Keratinocyte (primary cell): ENCODE results near the gene KCTD17. TPM values are rescaled to one million over a fixed set of nuclear protein-coding genes. Genes with fewer than 3 reads are reported as not detected.

Experiments
- DNase-seq: peaks from one replicate; pipeline ENCODE4 v3.0.0-alpha.2; 2011; ENCODE audit warnings: low read depth, missing footprints, low spot score
- FAIRE-seq: peaks from 2 replicates; lab custom pipeline; 2011; peaks lifted over from hg19 to GRCh38; lab: Jason Lieb, UNC
- H2AFZ ChIP-seq: 2 replicates; pipeline ENCODE4 v1.6.0; 2012; ENCODE audit warnings: low read length, control low read depth, inconsistent platforms; ENCODE audit not compliant: control insufficient read depth
- H3K27ac ChIP-seq: 2 replicates; pipeline ENCODE4 v1.5.1; 2011; ENCODE audit warnings: low read length; ENCODE audit not compliant: control insufficient read depth, insufficient read depth
- H3K27me3 ChIP-seq: 3 replicates; pipeline ENCODE4 v1.6.0; 2011; ENCODE audit warnings: low read length; ENCODE audit not compliant: control insufficient read depth, insufficient read depth; ENCODE audit errors: extremely low read depth
- H3K36me3 ChIP-seq, 2 experiments: 2 replicates in 1 of 2; 3 replicates in 1 of 2; pipeline ENCODE4 v1.5.1; 2011; ENCODE audit warnings: low read length in 2 of 2, mild to moderate bottlenecking in 1 of 2; ENCODE audit not compliant: control insufficient read depth in 2 of 2, insufficient read depth in 2 of 2; ENCODE audit errors: extremely low read depth in 1 of 2
- H3K4me1 ChIP-seq: 3 replicates; pipeline ENCODE4 v1.5.1; 2011; ENCODE audit warnings: low read length; ENCODE audit not compliant: control insufficient read depth, insufficient read depth; ENCODE audit errors: extremely low read depth
- H3K4me2 ChIP-seq: 3 replicates; pipeline ENCODE4 v1.6.0; 2011; ENCODE audit warnings: low read depth, low read length; ENCODE audit not compliant: control insufficient read depth, insufficient read depth; ENCODE audit errors: extremely low read depth
- H3K4me3 ChIP-seq, 3 experiments: fragments of 200-600 bp in 1 of 3; sonication (generic) in 1 of 3; 2 replicates in 2 of 3; 3 replicates in 1 of 3; pipeline ENCODE4 v1.5.1; 2011 to 2016; ENCODE audit warnings: low read length in 3 of 3, mild to moderate bottlenecking in 3 of 3, control low read depth in 2 of 3, inconsistent platforms in 1 of 3, low read depth in 1 of 3, mixed read lengths in 1 of 3, mixed run types in 1 of 3, moderate library complexity in 1 of 3; ENCODE audit not compliant: control insufficient read depth in 2 of 3, insufficient read depth in 2 of 3; ENCODE audit errors: extremely low read depth in 1 of 3
- H3K79me2 ChIP-seq: 2 replicates; pipeline ENCODE4 v1.6.0; 2012; ENCODE audit warnings: low read length; ENCODE audit not compliant: control insufficient read depth, insufficient read depth
- H3K9ac ChIP-seq: 3 replicates; pipeline ENCODE4 v1.6.0; 2011; ENCODE audit warnings: low read length; ENCODE audit not compliant: control insufficient read depth, insufficient read depth; ENCODE audit errors: extremely low read depth
- H3K9me1 ChIP-seq: 3 replicates; pipeline ENCODE4 v1.6.0; 2011; ENCODE audit warnings: low read length; ENCODE audit not compliant: control insufficient read depth, insufficient read depth; ENCODE audit errors: extremely low read depth
- H3K9me3 ChIP-seq: 2 replicates; pipeline ENCODE4 v1.5.1; 2012; ENCODE audit warnings: low read depth, low read length; ENCODE audit not compliant: control insufficient read depth
- H4K20me1 ChIP-seq: 3 replicates; pipeline ENCODE4 v1.6.0; 2011; ENCODE audit warnings: low read length; ENCODE audit not compliant: control insufficient read depth, insufficient read depth; ENCODE audit errors: extremely low read depth
- CTCF ChIP-seq, 3 experiments: IDR thresholded peaks in 1 of 3; conservative IDR thresholded peaks in 1 of 3; optimal IDR thresholded peaks in 1 of 3; 2 replicates in 2 of 3; 3 replicates in 1 of 3; pipeline versions ENCODE3 to v1.5.1; 2011; ENCODE audit warnings: low read length in 3 of 3, mild to moderate bottlenecking in 3 of 3, moderate library complexity in 2 of 3, control low read depth in 1 of 3, inconsistent platforms in 1 of 3; ENCODE audit not compliant: insufficient read depth in 2 of 3; ENCODE audit errors: extremely low read depth in 1 of 3
- EZH2 ChIP-seq: IDR thresholded peaks from one replicate; pipeline ENCODE4 v1.6.1; 2012; ENCODE audit warnings: inconsistent platforms, mild to moderate bottlenecking, low read length, moderate library complexity
- dilution Hi-C: fragments of 300-500 bp; cut with MboI; formaldehyde crosslinking; loops from one replicate; pipeline ENCODE4 v1.7.0; 2020; ENCODE audit warnings: low sequenced_read_pairs; ENCODE audit not compliant: extremely low pct_ligation_motif_present
- polyA plus RNA-seq, 5 experiments: library from polyadenylated mRNA; depleted of rRNA in 3 of 5; stranded (reverse) in 3 of 5; stranded (forward) in 1 of 5; unstranded in 1 of 5; fragments of >200 nt; gene quantifications; 1 replicate in 1 of 5; 2 replicates in 3 of 5; 3 replicates in 1 of 5; pipeline versions ENCODE4 v1.2.1 to v1.2.3, GENCODE V29; 2011 to 2012; ENCODE audit warnings: missing spikeins in 2 of 5, low read depth in 1 of 5, low replicate concordance in 1 of 5

The KCTD17 gene
- polyA plus RNA-seq, 1 donor (not counting 4 experiments of a cell fraction or from before 2014, with no cell fraction given) = 16.3 TPM

- FAIRE-seq (peak; percentile 86), DNase-seq (no peak)
- TF ChIP-seq CTCF (optimal IDR thresholded peaks at IDR 0.05 in 1 of 3, IDR thresholded peaks at IDR 0.05 in 1 of 3, conservative IDR thresholded peaks at IDR 0.05 in 1 of 3; ENCODE audit: extremely low read depth in 1 of 3, insufficient read depth in 2 of 3, low read length in 3 of 3) = no peak
- no peak for TF ChIP-seq EZH2
- dilution Hi-C loops = no loop called here
- Histone ChIP-seq H3K9ac (peak overlapping the region; percentile 81), H3K4me3 (peak overlapping the region; percentile 86 to 94 (median 92)), H3K9me3 (no peaks in the 10 kb centered on the region), H3K4me2 (peak overlapping the region; percentile 85), H3K4me1 (peaks cover 8% of the 10 kb centered on the region), H2AFZ (peak overlapping the region; percentile 91), H3K79me2 (peaks cover 8% of the 10 kb centered on the region), H3K9me1 (no peaks in the 10 kb centered on the region), H3K27ac (peak overlapping the region; percentile 76), H4K20me1 (no peaks in the 10 kb centered on the region), H3K36me3 (peaks cover 5 to 11% of the 10 kb centered on the region in 2 experiments), H3K27me3 (no peaks in the 10 kb centered on the region)
Observed at GRCh38 chr22:37020192-37020479, 31.4 kb upstream of the KCTD17 start.

GRCh38 chr22:37021041-37021440, 30.5 kb upstream of the KCTD17 start:
- H3K9me1 ChIP-seq = no peaks in the 10 kb centered on the region
- TF ChIP-seq EZH2 (no peak), CTCF (optimal IDR thresholded peaks at IDR 0.05 in 1 of 3, IDR thresholded peaks at IDR 0.05 in 1 of 3, conservative IDR thresholded peaks at IDR 0.05 in 1 of 3; ENCODE audit: extremely low read depth in 1 of 3, insufficient read depth in 2 of 3, low read length in 3 of 3) (no peak)
- peaks cover 9 to 16% of the 10 kb centered on the region in 2 experiments for H3K36me3 ChIP-seq
- H3K9ac ChIP-seq = no peak overlapping the region
- H2AFZ ChIP-seq = no peak overlapping the region
- no peak overlapping the region for H3K4me2 ChIP-seq
- no peaks in the 10 kb centered on the region for H3K9me3 ChIP-seq
- FAIRE-seq (no peak), DNase-seq (no peak)
- dilution Hi-C loops = no loop called here
- H3K27ac ChIP-seq = no peak overlapping the region
- H4K20me1 ChIP-seq = no peaks in the 10 kb centered on the region
- H3K4me3 ChIP-seq = no peak overlapping the region
- peaks cover 8% of the 10 kb centered on the region for H3K4me1 ChIP-seq
- no peaks in the 10 kb centered on the region for H3K27me3 ChIP-seq
- H3K79me2 ChIP-seq = peaks cover 8% of the 10 kb centered on the region
